ENCODE results near the gene ACBD6.

DNA sequence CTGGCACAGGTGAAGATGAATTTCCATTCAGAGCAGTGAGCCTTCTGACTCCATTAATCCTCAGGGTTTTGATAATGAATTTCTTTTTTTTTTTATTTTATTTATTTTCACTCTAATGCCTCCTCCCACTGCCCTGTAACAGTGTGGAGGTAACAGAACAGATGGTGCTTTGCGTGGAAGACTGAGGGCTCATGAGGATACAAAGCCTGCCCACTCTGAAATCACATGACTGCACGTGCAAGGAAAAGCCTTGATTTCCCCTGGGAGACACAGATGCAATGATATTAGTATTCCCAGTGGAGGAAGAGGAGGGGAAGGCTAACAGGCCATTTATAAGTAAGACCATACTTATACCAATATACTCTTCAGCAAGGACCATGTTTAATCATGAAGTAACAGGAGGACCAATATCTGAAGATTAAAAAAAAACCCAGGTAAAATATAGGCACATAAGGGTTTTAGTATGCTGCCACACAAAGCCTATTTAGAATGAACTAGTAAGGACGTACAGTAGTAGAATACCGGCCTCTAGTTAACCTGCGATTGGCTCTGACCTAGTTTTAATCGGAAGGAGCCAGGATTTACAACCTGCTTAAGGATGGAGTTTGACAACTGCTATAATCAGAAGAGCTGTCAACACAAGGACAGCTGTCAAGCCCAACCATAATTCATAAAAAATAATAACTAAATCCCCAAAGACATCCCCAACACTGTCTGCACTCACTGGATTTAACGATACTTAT is 202.7 kb downstream of the ACBD6 start:
- TF ChIP-seq, protein P1, sequence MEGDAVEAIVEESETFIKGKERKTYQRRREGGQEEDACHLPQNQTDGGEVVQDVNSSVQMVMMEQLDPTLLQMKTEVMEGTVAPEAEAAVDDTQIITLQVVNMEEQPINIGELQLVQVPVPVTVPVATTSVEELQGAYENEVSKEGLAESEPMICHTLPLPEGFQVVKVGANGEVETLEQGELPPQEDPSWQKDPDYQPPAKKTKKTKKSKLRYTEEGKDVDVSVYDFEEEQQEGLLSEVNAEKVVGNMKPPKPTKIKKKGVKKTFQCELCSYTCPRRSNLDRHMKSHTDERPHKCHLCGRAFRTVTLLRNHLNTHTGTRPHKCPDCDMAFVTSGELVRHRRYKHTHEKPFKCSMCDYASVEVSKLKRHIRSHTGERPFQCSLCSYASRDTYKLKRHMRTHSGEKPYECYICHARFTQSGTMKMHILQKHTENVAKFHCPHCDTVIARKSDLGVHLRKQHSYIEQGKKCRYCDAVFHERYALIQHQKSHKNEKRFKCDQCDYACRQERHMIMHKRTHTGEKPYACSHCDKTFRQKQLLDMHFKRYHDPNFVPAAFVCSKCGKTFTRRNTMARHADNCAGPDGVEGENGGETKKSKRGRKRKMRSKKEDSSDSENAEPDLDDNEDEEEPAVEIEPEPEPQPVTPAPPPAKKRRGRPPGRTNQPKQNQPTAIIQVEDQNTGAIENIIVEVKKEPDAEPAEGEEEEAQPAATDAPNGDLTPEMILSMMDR (IDR thresholded peaks at IDR 0.05) = no peak
- no peak for TF ChIP-seq POLR2AphosphoS5 (IDR thresholded peaks at IDR 0.05)

Data from stomach (tissue), 4 donors.